PC-3 (cell line): ENCODE measurements around the gene SLC35E3. TPM values are rescaled to one million over a fixed set of nuclear protein-coding genes. Genes with fewer than 3 reads are reported as not detected.
"Not testable (repeated sequence)": the region's sequence is repeated elsewhere in the genome, so short reads cannot be mapped to it uniquely, and the experiment has no call there.

ENCODE experiments used
- ATAC-seq: fragments of 200-7000 bp; cut with Tn5 transposase; 2 replicates; pipeline ENCODE4 v1.9.1; 2020; ENCODE audit warnings: mild to moderate bottlenecking, moderate library complexity
- BruUV-seq: library from RNA; stranded (reverse); fragments of 400-500 nt; replicated peaks from 2 replicates; lab custom pipeline; 2021; lab: Mats Ljungman, UMichigan
- CTCF ChIA-PET: fragments of 300-600 bp; sonication (Branson Sonifier 250); formaldehyde crosslinking; loops from one replicate; lab custom pipeline; 2022; ENCODE audit warnings: antibody characterized with exemption; lab: Charles Lee
- POLR2A ChIA-PET: fragments of 300-600 bp; sonication (Branson Sonifier 250); formaldehyde crosslinking; loops from one replicate; lab custom pipeline; 2022; ENCODE audit warnings: antibody characterized with exemption; ENCODE audit not compliant: unreplicated experiment; lab: Charles Lee
- DNase-seq: peaks from one replicate; pipeline ENCODE4 v3.0.0-alpha.2; 2015
- H2AFZ ChIP-seq: fragments of 300-600 bp; sonication (generic); 2 replicates; pipeline ENCODE4 v1.6.0; 2016; ENCODE audit warnings: antibody characterized with exemption, low read length
- H3F3A ChIP-seq: fragments of 300-600 bp; sonication (generic); one replicate; pipeline ENCODE4 v1.6.0; 2017; ENCODE audit warnings: antibody characterized with exemption, low read length, control low read depth, mild to moderate bottlenecking; ENCODE audit not compliant: unreplicated experiment
- H3K27ac ChIP-seq: fragments of 300-600 bp; sonication (generic); 2 replicates; pipeline ENCODE4 v1.5.1; 2016; ENCODE audit warnings: mild to moderate bottlenecking, low read length
- H3K27me3 ChIP-seq: fragments of 300-600 bp; sonication (generic); 2 replicates; pipeline ENCODE4 v1.6.1; 2016; ENCODE audit warnings: low read length, mixed read lengths
- H3K36me3 ChIP-seq: fragments of 300-600 bp; sonication (generic); 2 replicates; pipeline ENCODE4 v1.6.1; 2016; ENCODE audit warnings: low read depth, mixed run types, low read length, mixed read lengths
- H3K4me1 ChIP-seq: fragments of 300-600 bp; sonication (generic); 2 replicates; pipeline ENCODE4 v1.5.1; 2016; ENCODE audit warnings: low read length; ENCODE audit not compliant: insufficient read depth
- H3K4me2 ChIP-seq: fragments of 300-600 bp; sonication (generic); 2 replicates; pipeline ENCODE4 v1.6.0; 2016; ENCODE audit warnings: low read length
- H3K4me3 ChIP-seq: fragments of 300-600 bp; sonication (generic); 2 replicates; pipeline ENCODE4 v1.5.1; 2016; ENCODE audit warnings: mild to moderate bottlenecking, low read length, mixed read lengths
- H3K79me2 ChIP-seq: fragments of 300-600 bp; sonication (generic); 2 replicates; pipeline ENCODE4 v1.6.1; 2017; ENCODE audit warnings: low read length, mixed read lengths
- H3K9ac ChIP-seq: fragments of 300-600 bp; sonication (generic); 2 replicates; pipeline ENCODE4 v1.6.0; 2016; ENCODE audit warnings: mild to moderate bottlenecking, low read length
- H3K9me2 ChIP-seq: fragments of 300-600 bp; sonication (generic); replicated peaks from 2 replicates; pipeline ENCODE4 v1.6.1; 2016; ENCODE audit warnings: mixed run types, low read length, mixed read lengths
- H3K9me3 ChIP-seq: fragments of 300-600 bp; sonication (generic); 2 replicates; pipeline ENCODE4 v1.6.1; 2016; ENCODE audit warnings: low read length, mixed read lengths
- H4K20me1 ChIP-seq: fragments of 300-600 bp; sonication (generic); 2 replicates; pipeline ENCODE4 v1.6.1; 2016; ENCODE audit warnings: low read length, mixed read lengths
- EZH2 ChIP-seq: fragments of 300-600 bp; sonication (generic); IDR thresholded peaks from one replicate; pipeline ENCODE4 v1.6.1; 2017; ENCODE audit warnings: antibody characterized with exemption, mild to moderate bottlenecking, low read length; ENCODE audit not compliant: unreplicated experiment
- EZH2phosphoT487 ChIP-seq: fragments of 300-600 bp; sonication (generic); IDR thresholded peaks from 2 replicates; pipeline ENCODE4 v1.6.1; 2018; ENCODE audit warnings: mild to moderate bottlenecking, antibody characterized with exemption, low read length, borderline replicate concordance
- intact Hi-C: fragments of 100-400 bp; cut with micrococcal nuclease; formaldehyde crosslinking; loops from 2 replicates; pipeline ENCODE4 v1.9.0; 2023
- total RNA-seq: library from RNA; depleted of rRNA; stranded (reverse); fragments of >200 nt; gene quantifications from 2 replicates; pipeline ENCODE4 v1.2.3, GENCODE V29; 2014
- TF ChIP-seq, protein P1 (sequence below): fragments of 300-600 bp; sonication (generic); conservative IDR thresholded peaks from 2 replicates; pipeline ENCODE4 v1.5.1; 2017; ENCODE audit warnings: antibody characterized with exemption, low read depth, mild to moderate bottlenecking, low read length

Gene SLC35E3
- total RNA-seq, 1 experiment from 2014 or later, result 2.2 TPM

DNA sequence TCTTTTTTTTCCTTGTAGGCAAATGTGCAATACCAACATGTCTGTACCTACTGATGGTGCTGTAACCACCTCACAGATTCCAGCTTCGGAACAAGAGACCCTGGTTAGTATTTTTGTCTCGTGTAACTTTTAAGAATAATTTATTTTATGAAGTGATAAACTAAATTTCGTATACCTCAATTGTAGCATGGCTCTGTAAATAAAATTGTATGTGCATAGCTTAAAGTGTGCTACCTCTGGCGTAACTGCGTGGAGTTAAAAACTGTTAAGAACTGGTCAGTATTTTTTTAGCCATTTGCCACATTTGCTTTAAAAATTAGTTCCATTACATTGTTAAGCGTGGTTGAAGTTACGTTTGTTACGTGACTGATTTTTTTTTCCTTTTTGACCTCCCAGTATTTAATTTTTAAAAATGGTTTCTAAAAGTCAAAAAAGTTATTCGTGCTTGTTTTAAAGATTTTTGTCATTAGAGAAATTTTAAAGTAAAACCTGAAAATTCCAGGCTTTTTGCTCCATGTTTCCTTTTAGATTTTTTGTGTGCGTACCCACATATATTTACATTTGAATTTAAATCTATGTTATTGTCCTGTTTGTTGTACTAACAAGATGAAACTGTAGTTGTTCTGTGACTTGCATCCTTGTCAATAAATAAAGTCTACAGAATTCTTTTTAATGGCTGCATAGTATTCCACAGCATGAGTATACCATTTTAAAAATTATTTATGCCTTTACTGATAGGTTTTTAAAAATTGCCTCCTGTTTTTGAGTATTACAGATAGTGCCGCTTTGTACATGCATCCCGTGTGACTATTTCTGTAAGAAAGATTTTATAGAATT, 63.4 kb downstream of the SLC35E3 start:
- no peaks in the 10 kb centered on the region for H3K9me2 ChIP-seq
- peaks cover 15% of the 10 kb centered on the region for H3K4me1 ChIP-seq
- POLR2A ChIA-PET, result interaction anchor here (0.6 to 0.9 kb wide), 3 partner anchors 11 to 55 kb away, joined by 3 to 6 read pairs (median 3); no protein-coding TSS in a partner anchor
- CTCF ChIA-PET, result interaction anchor here (1.2 kb wide), 1 partner anchor 63 kb away, joined by 3 read pairs; the partner anchor contains the start of gene SLC35E3
- H3F3A ChIP-seq, result no peaks in the 10 kb centered on the region
- peaks cover 20% of the 10 kb centered on the region; the same call in 1 of the 2 replicates for H4K20me1 ChIP-seq
- no peak for TF ChIP-seq EZH2phosphoT487
- H3K79me2 ChIP-seq, result peaks cover 45% of the 10 kb centered on the region
- peaks cover 28% of the 10 kb centered on the region for H3K36me3 ChIP-seq
- intact Hi-C loops, result loop anchor here (5.0 kb wide), 1 partner anchor 197 kb away; the partner anchor contains the start of gene RAP1B
- no peak for ATAC-seq
- H2AFZ ChIP-seq, result peak overlapping the region; percentile 79
- no peak for DNase-seq
- H3K9ac ChIP-seq, result peak overlapping the region; percentile 99
- H3K4me2 ChIP-seq, result peak overlapping the region; percentile 96
- no peaks in the 10 kb centered on the region for H3K9me3 ChIP-seq
- H3K4me3 ChIP-seq, result peak overlapping the region; percentile 81
- BruUV-seq, result no TSS peak
- H3K27me3 ChIP-seq, result no peaks in the 10 kb centered on the region
- H3K27ac ChIP-seq, result peak overlapping the region; percentile 95

DNA sequence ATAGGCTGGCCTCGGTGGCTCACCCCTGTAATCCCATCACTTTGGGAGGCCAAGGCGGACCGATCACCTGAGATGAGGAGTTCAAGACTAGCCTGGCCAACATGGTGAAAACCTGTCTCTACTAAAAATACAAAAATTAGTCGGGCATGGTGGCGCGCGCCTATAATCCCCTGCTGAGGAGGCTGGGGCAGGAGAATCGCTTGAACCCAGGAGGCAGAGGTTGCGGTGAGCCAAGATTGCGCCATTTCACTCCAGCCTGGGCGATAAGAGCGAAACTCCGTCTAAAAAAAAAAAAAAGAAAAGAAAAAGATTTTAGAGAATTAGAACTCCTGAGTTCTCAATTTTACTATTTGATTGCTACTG, 64.0 kb downstream of the SLC35E3 start:
- intact Hi-C loops, result not testable (repeated sequence)

DNA sequence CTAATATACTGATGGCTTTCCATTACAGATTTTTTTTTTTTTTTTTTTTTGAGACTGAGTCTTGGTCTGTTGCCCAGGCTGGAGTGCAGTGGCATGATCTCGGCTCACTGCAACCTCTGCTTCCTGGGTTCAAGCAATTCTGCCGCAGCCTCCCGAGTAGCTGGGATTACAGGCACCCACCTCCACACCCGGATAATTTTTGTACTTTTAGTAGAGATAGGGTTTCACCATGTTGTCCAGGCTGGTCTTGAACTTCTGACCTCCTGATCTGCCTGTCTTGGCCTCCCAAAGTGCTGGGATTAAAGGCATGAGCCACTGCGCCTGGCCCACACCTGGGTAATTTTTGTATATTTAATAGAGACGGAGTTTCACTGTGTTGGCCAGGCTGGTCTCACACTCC, 65.6 kb downstream of the SLC35E3 start:
- Histone ChIP-seq H3K79me2 (peaks cover 51% of the 10 kb centered on the region), H3K36me3 (peaks cover 41% of the 10 kb centered on the region), H4K20me1 (peaks cover 20% of the 10 kb centered on the region; the same call in 1 of the 2 replicates)
- H3K27ac ChIP-seq, H3K4me2 ChIP-seq, H3K4me1 ChIP-seq, H3F3A ChIP-seq, intact Hi-C loops, H3K4me3 ChIP-seq, H3K9me3 ChIP-seq, H3K9me2 ChIP-seq, H3K9ac ChIP-seq, CTCF ChIA-PET, BruUV-seq, DNase-seq, H3K27me3 ChIP-seq, H2AFZ ChIP-seq, ATAC-seq: not testable (repeated sequence)
- POLR2A ChIA-PET, result interaction anchor here (0.7 kb wide), 1 partner anchor 66 kb away, joined by 4 read pairs; the partner anchor contains the start of gene SLC35E3

More for the DNA sequence above, 64.0 kb downstream of the SLC35E3 start:
- H3K4me2 ChIP-seq, H2AFZ ChIP-seq, POLR2A ChIA-PET, H3K9me3 ChIP-seq, DNase-seq, H3K27ac ChIP-seq, H3K9ac ChIP-seq, ATAC-seq, BruUV-seq, CTCF ChIA-PET, H3K9me2 ChIP-seq, H3F3A ChIP-seq, H3K27me3 ChIP-seq: not testable (repeated sequence)
- Histone ChIP-seq H4K20me1 (peaks cover 20% of the 10 kb centered on the region; the same call in 1 of the 2 replicates), H3K79me2 (peaks cover 50% of the 10 kb centered on the region), H3K4me1 (peaks cover 15% of the 10 kb centered on the region), H3K36me3 (peaks cover 34% of the 10 kb centered on the region), H3K4me3 (peak overlapping the region; percentile 81; the same call in 1 of the 2 replicates)

DNA sequence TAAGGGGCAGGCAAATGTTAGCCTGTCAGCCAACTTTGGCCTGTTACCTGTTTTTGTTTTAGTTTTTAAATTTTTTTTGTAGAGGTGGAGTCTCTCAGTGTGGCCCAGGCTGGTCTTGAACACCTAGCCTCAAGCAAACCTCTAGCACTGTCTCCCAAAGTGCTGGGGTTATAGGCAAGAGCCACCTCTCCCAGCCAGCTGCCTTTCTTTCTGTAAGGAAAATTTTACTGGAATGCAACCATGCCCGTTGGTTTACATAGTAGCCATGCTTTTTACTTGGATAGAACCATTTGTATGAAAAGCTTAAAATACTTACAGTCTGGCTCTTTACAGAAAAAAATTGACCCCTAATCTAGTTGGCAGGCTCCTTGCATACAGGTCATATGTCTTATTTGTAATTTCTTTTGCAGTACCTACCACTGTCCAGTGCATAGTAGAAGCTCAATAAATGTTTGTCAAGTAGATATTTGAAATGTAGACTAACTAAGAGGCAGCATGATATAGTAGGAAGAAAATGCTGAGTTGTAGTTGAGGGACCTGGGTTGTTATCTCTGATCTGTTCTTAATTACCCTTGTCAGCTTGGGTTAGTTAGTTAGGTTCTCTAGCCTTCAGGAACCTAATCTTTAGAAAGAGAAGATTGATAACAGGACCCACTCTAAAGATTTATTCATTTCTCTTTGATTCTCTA, 66.7 kb downstream of the SLC35E3 start:
- Histone ChIP-seq H4K20me1 (peaks cover 20% of the 10 kb centered on the region; the same call in 1 of the 2 replicates), H3K4me1 (peaks cover 3% of the 10 kb centered on the region; the same call in 1 of the 2 replicates), H3K9me2 (no peaks in the 10 kb centered on the region), H3K9me3 (no peaks in the 10 kb centered on the region), H3K27me3 (no peaks in the 10 kb centered on the region), H3K36me3 (peaks cover 48% of the 10 kb centered on the region), H3F3A (no peaks in the 10 kb centered on the region), H3K79me2 (peaks cover 51% of the 10 kb centered on the region), H2AFZ (no peak overlapping the region), H3K9ac (no peak overlapping the region), H3K4me2 (no peak overlapping the region), H3K4me3 (no peak overlapping the region), H3K27ac (no peak overlapping the region)
- POLR2A ChIA-PET, result no interaction called here
- no peak for DNase-seq
- CTCF ChIA-PET, result interaction anchor here (0.6 kb wide), 1 partner anchor 124 kb away, joined by 4 read pairs; no protein-coding TSS in a partner anchor
- intact Hi-C loops, result no loop called here
- BruUV-seq, result no TSS peak
- no peak for ATAC-seq
- TF ChIP-seq EZH2, result no peak
- no peak for TF ChIP-seq EZH2phosphoT487
- TF ChIP-seq, protein P1, sequence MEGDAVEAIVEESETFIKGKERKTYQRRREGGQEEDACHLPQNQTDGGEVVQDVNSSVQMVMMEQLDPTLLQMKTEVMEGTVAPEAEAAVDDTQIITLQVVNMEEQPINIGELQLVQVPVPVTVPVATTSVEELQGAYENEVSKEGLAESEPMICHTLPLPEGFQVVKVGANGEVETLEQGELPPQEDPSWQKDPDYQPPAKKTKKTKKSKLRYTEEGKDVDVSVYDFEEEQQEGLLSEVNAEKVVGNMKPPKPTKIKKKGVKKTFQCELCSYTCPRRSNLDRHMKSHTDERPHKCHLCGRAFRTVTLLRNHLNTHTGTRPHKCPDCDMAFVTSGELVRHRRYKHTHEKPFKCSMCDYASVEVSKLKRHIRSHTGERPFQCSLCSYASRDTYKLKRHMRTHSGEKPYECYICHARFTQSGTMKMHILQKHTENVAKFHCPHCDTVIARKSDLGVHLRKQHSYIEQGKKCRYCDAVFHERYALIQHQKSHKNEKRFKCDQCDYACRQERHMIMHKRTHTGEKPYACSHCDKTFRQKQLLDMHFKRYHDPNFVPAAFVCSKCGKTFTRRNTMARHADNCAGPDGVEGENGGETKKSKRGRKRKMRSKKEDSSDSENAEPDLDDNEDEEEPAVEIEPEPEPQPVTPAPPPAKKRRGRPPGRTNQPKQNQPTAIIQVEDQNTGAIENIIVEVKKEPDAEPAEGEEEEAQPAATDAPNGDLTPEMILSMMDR, result no peak
